Measurements from ENCODE around the gene SF3B3.

GRCh38 chr16:70589998-70590471, 66.4 kb downstream of the SF3B3 start:
- TF ChIP-seq CTCF (IDR thresholded peaks at IDR 0.05) (no peak), EP300 (IDR thresholded peaks at IDR 0.05) (no peak)
